ENCODE data around the gene ZNF701.
"Not testable (repeated sequence)": the region's sequence is repeated elsewhere in the genome, so short reads cannot be mapped to it uniquely, and the experiment has no call there.

Gene ZNF701

GRCh38 chr19:52536448-52536800 lies 33.7 kb upstream of the ZNF701 start:
- Histone ChIP-seq H3K36me3 (ENCODE audit: control insufficient read depth, insufficient read depth, low read length) (no peaks in the 10 kb centered on the region), H3K9me3 (ENCODE audit: control insufficient read depth, low read length) (no peaks in the 10 kb centered on the region), H3K9ac (no peak overlapping the region), H3K79me2 (peaks cover 18% of the 10 kb centered on the region), H3K4me2 (ENCODE audit: low read length) (peak overlapping the region; percentile 53), H2AFZ (peak overlapping the region; percentile 63), H3K4me3 (ENCODE audit: low read depth, low read length) (peak overlapping the region; percentile 57), H3K27ac (peak overlapping the region; percentile 61), H3K27me3 (ENCODE audit: control insufficient read depth, insufficient read depth, low read length) (no peaks in the 10 kb centered on the region), H3K4me1 (no peaks in the 10 kb centered on the region)
- TF ChIP-seq CTCF (IDR thresholded peaks at IDR 0.05): no peak

DNA sequence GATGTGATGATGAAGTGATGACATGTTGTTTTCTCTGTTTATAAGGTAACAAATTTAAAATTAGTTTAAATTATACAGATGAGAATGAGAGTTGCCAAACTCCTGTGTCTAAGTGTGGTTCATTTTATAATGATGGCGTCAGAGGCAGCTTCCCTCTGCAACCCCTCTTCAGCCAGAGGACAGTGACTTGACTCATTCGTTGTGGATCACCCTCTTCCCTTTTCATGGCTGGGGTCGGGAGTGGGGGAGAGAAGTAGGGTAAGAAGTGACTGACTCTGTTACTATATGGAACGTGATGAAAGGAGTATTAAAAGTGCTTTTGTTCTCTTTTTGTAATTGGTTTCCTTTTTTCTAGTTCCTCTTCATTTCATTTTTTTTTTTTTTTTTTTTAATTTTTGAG lies 31.3 kb upstream of the ZNF701 start:
- H3K79me2 ChIP-seq: peaks cover 18% of the 10 kb centered on the region
- H3K36me3 ChIP-seq (ENCODE audit: control insufficient read depth, insufficient read depth, low read length); H3K4me1 ChIP-seq; H3K27me3 ChIP-seq (ENCODE audit: control insufficient read depth, insufficient read depth, low read length); H3K9ac ChIP-seq; H3K27ac ChIP-seq; H3K4me3 ChIP-seq (ENCODE audit: low read depth, low read length); H3K9me3 ChIP-seq (ENCODE audit: control insufficient read depth, low read length); H2AFZ ChIP-seq; H3K4me2 ChIP-seq (ENCODE audit: low read length): not testable (repeated sequence)

DNA sequence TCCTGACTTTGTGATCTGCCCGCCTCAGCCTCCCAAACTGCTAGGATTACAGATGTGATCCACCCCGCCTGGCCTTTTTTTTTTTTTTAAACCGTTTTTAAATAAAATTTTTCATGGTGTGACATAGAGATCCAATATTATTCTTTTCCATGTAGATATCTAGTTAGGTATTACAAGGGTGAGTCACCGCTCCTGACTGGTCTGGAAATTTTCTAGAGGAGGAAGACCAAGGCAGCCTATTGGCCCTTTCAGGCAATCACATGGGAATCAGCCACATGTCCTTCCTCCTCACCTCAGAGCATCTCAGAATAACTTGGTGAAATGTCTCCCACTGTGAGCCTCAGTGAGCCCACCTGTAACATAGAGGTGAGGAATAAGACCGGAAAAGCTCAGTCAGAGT lies 28.9 kb upstream of the ZNF701 start:
- not testable (repeated sequence) for H3K27me3 ChIP-seq (ENCODE audit: control insufficient read depth, insufficient read depth, low read length); H3K9me3 ChIP-seq (ENCODE audit: control insufficient read depth, low read length); H3K4me3 ChIP-seq (ENCODE audit: low read depth, low read length); H3K27ac ChIP-seq; H3K36me3 ChIP-seq (ENCODE audit: control insufficient read depth, insufficient read depth, low read length); H3K9ac ChIP-seq; H3K4me2 ChIP-seq (ENCODE audit: low read length); H3K4me1 ChIP-seq; H2AFZ ChIP-seq
- peaks cover 16% of the 10 kb centered on the region for H3K79me2 ChIP-seq

DNA sequence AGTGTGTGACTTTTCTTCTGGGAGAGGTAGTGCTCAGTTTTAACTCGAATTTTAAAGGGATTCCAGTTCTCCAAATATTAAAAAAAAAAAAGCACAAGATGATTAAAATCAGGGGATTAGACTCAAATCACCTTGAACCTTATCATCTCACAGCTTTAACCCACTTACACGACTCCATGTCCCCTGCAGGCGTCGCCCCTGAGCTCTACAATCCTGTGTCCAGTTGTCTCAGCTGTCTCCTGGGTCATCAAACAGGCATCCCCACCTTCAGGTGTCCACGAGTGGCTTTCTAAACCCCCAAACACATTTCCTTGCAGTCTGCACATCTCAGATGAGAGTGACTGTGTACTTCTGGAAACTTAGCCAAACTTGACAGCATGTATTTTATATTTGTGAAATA lies 28.5 kb upstream of the ZNF701 start:
- Histone ChIP-seq H3K27me3 (ENCODE audit: control insufficient read depth, insufficient read depth, low read length) (no peaks in the 10 kb centered on the region), H3K79me2 (peaks cover 13% of the 10 kb centered on the region), H3K27ac (no peak overlapping the region), H3K4me1 (no peaks in the 10 kb centered on the region), H3K36me3 (ENCODE audit: control insufficient read depth, insufficient read depth, low read length) (no peaks in the 10 kb centered on the region), H3K9ac (no peak overlapping the region), H3K4me2 (ENCODE audit: low read length) (no peak overlapping the region), H3K9me3 (ENCODE audit: control insufficient read depth, low read length) (no peaks in the 10 kb centered on the region), H2AFZ (no peak overlapping the region), H3K4me3 (ENCODE audit: low read depth, low read length) (no peak overlapping the region)
- TF ChIP-seq CTCF (IDR thresholded peaks at IDR 0.05): no peak

GRCh38 chr19:52542541-52542940 lies 27.5 kb upstream of the ZNF701 start:
- not testable (repeated sequence) for H3K4me1 ChIP-seq; H3K9me3 ChIP-seq (ENCODE audit: control insufficient read depth, low read length); H3K27ac ChIP-seq; H3K9ac ChIP-seq; H3K27me3 ChIP-seq (ENCODE audit: control insufficient read depth, insufficient read depth, low read length); H3K36me3 ChIP-seq (ENCODE audit: control insufficient read depth, insufficient read depth, low read length); H3K4me3 ChIP-seq (ENCODE audit: low read depth, low read length); H3K4me2 ChIP-seq (ENCODE audit: low read length); H2AFZ ChIP-seq
- peaks cover 10% of the 10 kb centered on the region for H3K79me2 ChIP-seq

- H3K27ac ChIP-seq: no peak overlapping the region
- TF ChIP-seq CTCF (IDR thresholded peaks at IDR 0.05): no peak
- peaks cover 10% of the 10 kb centered on the region for H3K79me2 ChIP-seq
- no peaks in the 10 kb centered on the region for H3K4me1 ChIP-seq
- H3K4me3 ChIP-seq (ENCODE audit: low read depth, low read length): no peak overlapping the region
- H3K4me2 ChIP-seq (ENCODE audit: low read length): no peak overlapping the region
- H2AFZ ChIP-seq: no peak overlapping the region
- no peak overlapping the region for H3K9ac ChIP-seq
- H3K27me3 ChIP-seq (ENCODE audit: control insufficient read depth, insufficient read depth, low read length): no peaks in the 10 kb centered on the region
- H3K9me3 ChIP-seq (ENCODE audit: control insufficient read depth, low read length): no peaks in the 10 kb centered on the region
- no peaks in the 10 kb centered on the region for H3K36me3 ChIP-seq (ENCODE audit: control insufficient read depth, insufficient read depth, low read length)
Measured at GRCh38 chr19:52542984-52543664, 27.0 kb upstream of the ZNF701 start.
